H9 (cell line): ENCODE results near the gene C10orf95. TPM values are rescaled to one million over a fixed set of nuclear protein-coding genes. Genes with fewer than 3 reads are reported as not detected.
"Not testable (repeated sequence)": the region's sequence is repeated elsewhere in the genome, so short reads cannot be mapped to it uniquely, and the experiment has no call there.

ENCODE experiments used
- DNase-seq: peaks from one replicate; pipeline ENCODE4 v3.0.0-alpha.2; 2017
- H2AFZ ChIP-seq: one replicate; pipeline ENCODE4 v1.6.1; 2013; ENCODE audit warnings: mild to moderate bottlenecking, low read length, control low read depth, moderate library complexity
- H2AK5ac ChIP-seq: 2 replicates; pipeline ENCODE4 v1.6.1; 2013; ENCODE audit warnings: low read length, control low read depth, mixed read lengths; ENCODE audit not compliant: insufficient read length
- H2BK120ac ChIP-seq: one replicate; pipeline ENCODE4 v1.6.1; 2013; ENCODE audit warnings: low read depth, mild to moderate bottlenecking, low read length, control low read depth, inconsistent platforms; ENCODE audit not compliant: poor library complexity, severe bottlenecking
- H2BK12ac ChIP-seq: 2 replicates; pipeline ENCODE4 v1.6.1; 2013; ENCODE audit warnings: low read length, control low read depth, mixed read lengths, low read depth; ENCODE audit not compliant: insufficient read length
- H2BK15ac ChIP-seq: 2 replicates; pipeline ENCODE4 v1.6.1; 2013; ENCODE audit warnings: low read depth, low read length, control low read depth
- H2BK20ac ChIP-seq: one replicate; pipeline ENCODE4 v1.6.1; 2013; ENCODE audit warnings: low read depth, mild to moderate bottlenecking, low read length, control low read depth, inconsistent platforms; ENCODE audit not compliant: poor library complexity, severe bottlenecking
- H2BK5ac ChIP-seq: 2 replicates; pipeline ENCODE4 v1.6.1; 2013; ENCODE audit warnings: low read length, control low read depth, mixed read lengths; ENCODE audit not compliant: insufficient read length
- H3K14ac ChIP-seq: 2 replicates; pipeline ENCODE4 v1.6.1; 2013; ENCODE audit warnings: low read length, control low read depth; ENCODE audit not compliant: insufficient read depth
- H3K18ac ChIP-seq: 2 replicates; pipeline ENCODE4 v1.6.1; 2013; ENCODE audit warnings: low read depth, mild to moderate bottlenecking, mixed read lengths, low read length, control low read depth; ENCODE audit not compliant: insufficient read length
- H3K23ac ChIP-seq: 2 replicates; pipeline ENCODE4 v1.6.1; 2013; ENCODE audit warnings: low read length, control low read depth, mixed read lengths, low read depth; ENCODE audit not compliant: insufficient read length
- H3K23me2 ChIP-seq: 2 replicates; pipeline ENCODE4 v1.6.1; 2013; ENCODE audit warnings: low read depth, mild to moderate bottlenecking, mixed read lengths, low read length, control low read depth; ENCODE audit not compliant: insufficient read length, poor library complexity, severe bottlenecking
- H3K27ac ChIP-seq: 2 replicates; pipeline ENCODE4 v1.5.1; 2013; ENCODE audit warnings: low read length, control low read depth, mixed read lengths, low read depth; ENCODE audit not compliant: insufficient read length
- H3K27me3 ChIP-seq: 2 replicates; pipeline ENCODE4 v1.6.1; 2013; ENCODE audit warnings: low read length, control low read depth, inconsistent platforms; ENCODE audit not compliant: insufficient read depth
- H3K4ac ChIP-seq: 2 replicates; pipeline ENCODE4 v1.6.1; 2013; ENCODE audit warnings: low read depth, mild to moderate bottlenecking, control low read depth, inconsistent platforms, low read length, moderate library complexity
- H3K4me1 ChIP-seq: 2 replicates; pipeline ENCODE4 v1.6.1; 2013; ENCODE audit warnings: low read length, control low read depth, inconsistent platforms; ENCODE audit not compliant: insufficient read depth
- H3K4me2 ChIP-seq: 2 replicates; pipeline ENCODE4 v1.6.1; 2013; ENCODE audit warnings: low read length, control low read depth, mixed read lengths; ENCODE audit not compliant: insufficient read length, insufficient read depth
- H3K56ac ChIP-seq: 2 replicates; pipeline ENCODE4 v1.6.1; 2013; ENCODE audit warnings: low read depth, mild to moderate bottlenecking, mixed read lengths, low read length, control low read depth; ENCODE audit not compliant: insufficient read length
- H3K79me1 ChIP-seq: 2 replicates; pipeline ENCODE4 v1.6.1; 2013; ENCODE audit warnings: low read depth, mild to moderate bottlenecking, moderate library complexity, low read length, control low read depth, inconsistent platforms; ENCODE audit not compliant: insufficient read depth, poor library complexity, severe bottlenecking
- H3K79me2 ChIP-seq: 2 replicates; pipeline ENCODE4 v1.6.1; 2013; ENCODE audit warnings: low read length, control low read depth, inconsistent platforms; ENCODE audit not compliant: insufficient read depth
- H3K9ac ChIP-seq: 2 replicates; pipeline ENCODE4 v1.6.1; 2013; ENCODE audit warnings: low read length, control low read depth, mixed read lengths; ENCODE audit not compliant: insufficient read length; ENCODE audit errors: extremely low read depth
- H3K9me3 ChIP-seq: one replicate; pipeline ENCODE4 v1.6.1; 2013; ENCODE audit warnings: low read depth, low read length, inconsistent platforms; ENCODE audit not compliant: control insufficient read depth
- H3T11ph ChIP-seq: one replicate; pipeline ENCODE4 v1.6.1; 2013; ENCODE audit warnings: mild to moderate bottlenecking, low read length, control low read depth, inconsistent platforms
- H4K20me1 ChIP-seq: one replicate; pipeline ENCODE4 v1.6.1; 2013; ENCODE audit not compliant: control insufficient read depth, insufficient read length, insufficient read depth
- H4K5ac ChIP-seq: 2 replicates; pipeline ENCODE4 v1.6.1; 2013; ENCODE audit warnings: low read depth, mild to moderate bottlenecking, mixed read lengths, low read length, control low read depth; ENCODE audit not compliant: insufficient read length
- H4K8ac ChIP-seq: replicated peaks from 2 replicates; pipeline ENCODE4 v1.6.1; 2013; ENCODE audit warnings: low read length, control low read depth, mixed read lengths, low read depth; ENCODE audit not compliant: insufficient read length
- H4K91ac ChIP-seq: 2 replicates; pipeline ENCODE4 v1.6.1; 2013; ENCODE audit warnings: low read depth, mild to moderate bottlenecking, moderate library complexity, mixed read lengths, low read length, control low read depth; ENCODE audit not compliant: insufficient read length
- H3K27ac Mint-ChIP-seq, 3 experiments: 2 replicates in 2 of 3; 3 replicates in 1 of 3; pipeline ENCODE4 v1.8.0; 2020 to 2021; ENCODE audit warnings: mixed read lengths in 3 of 3, mild to moderate bottlenecking in 1 of 3, moderate library complexity in 1 of 3
- H3K27me3 Mint-ChIP-seq: 2 replicates; pipeline ENCODE4 v1.8.0; 2021; ENCODE audit warnings: low read depth, mild to moderate bottlenecking, moderate library complexity, mixed read lengths
- H3K36me3 Mint-ChIP-seq, 3 experiments: 2 replicates in 2 of 3; 3 replicates in 1 of 3; pipeline ENCODE4 v1.8.0; 2020 to 2021; ENCODE audit warnings: low read depth in 3 of 3, mixed read lengths in 3 of 3; ENCODE audit not compliant: insufficient read depth in 1 of 3
- H3K4me1 Mint-ChIP-seq, 2 experiments: 2 replicates each; pipeline ENCODE4 v1.8.0; 2020; ENCODE audit warnings: mixed read lengths in 2 of 2
- H3K4me3 Mint-ChIP-seq, 2 experiments: 2 replicates in 1 of 2; 3 replicates in 1 of 2; pipeline ENCODE4 v1.8.0; 2020 to 2021; ENCODE audit warnings: mild to moderate bottlenecking in 2 of 2, mixed read lengths in 2 of 2, moderate library complexity in 1 of 2
- H3K9me3 Mint-ChIP-seq, 2 experiments: 2 replicates in 1 of 2; 3 replicates in 1 of 2; pipeline ENCODE4 v1.8.0; 2020; ENCODE audit warnings: mild to moderate bottlenecking in 2 of 2, mixed read lengths in 2 of 2, moderate library complexity in 1 of 2
- WGBS: extraction: QIAGEN DNeasy Blood & Tissue Kit; methylation state at CpG from one replicate; pipeline ENCODE4 v1.1.7; 2013; ENCODE audit warnings: missing lambda C conversion rate, low lambda C conversion rate, mixed read lengths; ENCODE audit not compliant: insufficient read length; ENCODE audit errors: extremely low coverage; 5-methylcytosine and 5-hydroxymethylcytosine counted together
- total RNA-seq: library from RNA; stranded (reverse); gene quantifications from 2 replicates; pipeline ENCODE4 v1.2.1, GENCODE V29; 2021

Gene C10orf95
- total RNA-seq, 1 experiment from 2014 or later: not detected

DNA sequence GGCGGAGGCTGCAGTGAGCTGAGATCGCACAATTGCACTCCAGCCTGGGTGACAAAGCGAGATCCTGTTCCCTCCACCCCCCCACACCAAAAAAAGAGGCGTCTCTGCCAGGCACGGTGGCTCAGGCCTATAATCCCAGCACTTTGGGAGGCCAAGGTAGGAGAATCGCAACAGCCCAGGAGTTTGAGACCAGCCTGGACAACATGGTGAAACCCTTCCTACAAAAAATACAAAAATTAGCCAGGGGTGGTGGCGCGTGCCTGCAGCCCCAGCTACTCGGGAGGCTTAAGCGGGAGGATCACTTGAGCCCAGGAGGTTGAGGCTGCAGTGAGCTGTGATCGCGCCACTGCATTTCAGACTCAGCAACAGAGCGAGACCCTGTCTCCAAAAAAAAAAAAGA is 49.3 kb upstream of the C10orf95 start:
- H3K4me1 ChIP-seq: not testable (repeated sequence)
- WGBS: no CpG with 5 or more reads among the region's 13 CpGs

More for the DNA sequence above, 49.3 kb upstream of the C10orf95 start:
- not testable (repeated sequence) for H3T11ph ChIP-seq, H3K27ac Mint-ChIP-seq, H2BK5ac ChIP-seq, H2BK12ac ChIP-seq, DNase-seq, H3K23ac ChIP-seq, H3K4ac ChIP-seq, H4K20me1 ChIP-seq, H3K27me3 ChIP-seq, H3K9ac ChIP-seq, H2AFZ ChIP-seq, H3K79me1 ChIP-seq, H2AK5ac ChIP-seq, H3K79me2 ChIP-seq, H3K23me2 ChIP-seq, H3K4me3 Mint-ChIP-seq, H2BK15ac ChIP-seq, H3K4me2 ChIP-seq, H4K5ac ChIP-seq, H4K91ac ChIP-seq, H2BK20ac ChIP-seq, H2BK120ac ChIP-seq, H4K8ac ChIP-seq, H3K9me3 ChIP-seq, H3K27ac ChIP-seq, H3K4me1 Mint-ChIP-seq, H3K9me3 Mint-ChIP-seq, H3K56ac ChIP-seq, H3K14ac ChIP-seq, H3K18ac ChIP-seq
- peaks cover 14% of the 10 kb centered on the region for H3K27me3 Mint-ChIP-seq
- peaks cover 2 to 11% (median 6%) of the 10 kb centered on the region in 3 experiments; a peak in 6 of 7 replicates for H3K36me3 Mint-ChIP-seq
